ENCODE data around the gene PEA15. TPM values are rescaled to one million over a fixed set of nuclear protein-coding genes. Genes with fewer than 3 reads are reported as not detected.

The PEA15 gene
- polyA plus RNA-seq, 10 donors, result 121 to 156 (median 135) TPM

Other genes with a start within 250 kb of the PEA15 start
- 1 to 10 TPM; 3.8 to 6.6 (median 5.7) TPM for gene PIGM, start 173.4 kb upstream of the PEA15 start, polyA plus RNA-seq (ENCODE audit: insufficient read length in 10 of 10)
- under 1 TPM; 0.35 to 0.91 (median 0.50) TPM for gene KCNJ10, start 135.2 kb upstream of the PEA15 start, polyA plus RNA-seq (ENCODE audit: insufficient read length in 10 of 10)
- gene KCNJ9, start 123.8 kb upstream of the PEA15 start, polyA plus RNA-seq (ENCODE audit: insufficient read length in 10 of 10), result under 1 TPM in 9 of 10 donors, not detected in 1; 0.04 to 0.13 (median 0.08) TPM
- gene IGSF8, start 106.8 kb upstream of the PEA15 start, polyA plus RNA-seq (ENCODE audit: insufficient read length in 10 of 10), result 10 to 100 TPM; 13.6 to 22.9 (median 18.2) TPM
- 100 to 1,000 TPM in 2 of 10 donors, 10 to 100 TPM in 8; 30.5 to 114 (median 76.2) TPM for gene ATP1A2, start 89.6 kb upstream of the PEA15 start, polyA plus RNA-seq (ENCODE audit: insufficient read length in 10 of 10)
- 1 to 10 TPM in 9 of 10 donors, under 1 TPM in 1; 0.71 to 6.2 (median 2.3) TPM for gene ATP1A4, start 53.8 kb upstream of the PEA15 start, polyA plus RNA-seq (ENCODE audit: insufficient read length in 10 of 10)
- gene CASQ1, start 14.8 kb upstream of the PEA15 start, polyA plus RNA-seq (ENCODE audit: insufficient read length in 10 of 10), result 1,000 to 10,000 TPM in 3 of 10 donors, 100 to 1,000 TPM in 7; 185 to 1,204 (median 914) TPM
- gene DCAF8, start 57.2 kb downstream of the PEA15 start, polyA plus RNA-seq (ENCODE audit: insufficient read length in 10 of 10), result 100 to 1,000 TPM in 5 of 10 donors, 10 to 100 TPM in 5; 70.9 to 136 (median 93.2) TPM
- 10 to 100 TPM; 39.7 to 48.4 (median 43.9) TPM for gene PEX19, start 79.7 kb downstream of the PEA15 start, polyA plus RNA-seq (ENCODE audit: insufficient read length in 10 of 10)
- 100 to 1,000 TPM; 109 to 178 (median 136) TPM for gene COPA, start 137.9 kb downstream of the PEA15 start, polyA plus RNA-seq (ENCODE audit: insufficient read length in 10 of 10)
- 100 to 1,000 TPM in 4 of 10 donors, 10 to 100 TPM in 6; 80.1 to 117 (median 99.3) TPM for gene NCSTN, start 138.0 kb downstream of the PEA15 start, polyA plus RNA-seq (ENCODE audit: insufficient read length in 10 of 10)
- gene NHLH1, start 161.7 kb downstream of the PEA15 start, polyA plus RNA-seq (ENCODE audit: insufficient read length in 10 of 10), result under 1 TPM; 0.23 to 0.68 (median 0.38) TPM
- 10 to 100 TPM in 3 of 10 donors, 1 to 10 TPM in 7; 7.5 to 18.7 (median 9.6) TPM for gene VANGL2, start 195.2 kb downstream of the PEA15 start, polyA plus RNA-seq (ENCODE audit: insufficient read length in 10 of 10)